Right hindlimb (tissue), 1 donor: ENCODE results near the gene SIGLEC11.
"Not testable (repeated sequence)": the region's sequence is repeated elsewhere in the genome, so short reads cannot be mapped to it uniquely, and the experiment has no call there.

Source experiments
- DNase-seq: peaks from one replicate; pipeline ENCODE4 v3.0.0-alpha.2; 2018

The SIGLEC11 gene

DNA sequence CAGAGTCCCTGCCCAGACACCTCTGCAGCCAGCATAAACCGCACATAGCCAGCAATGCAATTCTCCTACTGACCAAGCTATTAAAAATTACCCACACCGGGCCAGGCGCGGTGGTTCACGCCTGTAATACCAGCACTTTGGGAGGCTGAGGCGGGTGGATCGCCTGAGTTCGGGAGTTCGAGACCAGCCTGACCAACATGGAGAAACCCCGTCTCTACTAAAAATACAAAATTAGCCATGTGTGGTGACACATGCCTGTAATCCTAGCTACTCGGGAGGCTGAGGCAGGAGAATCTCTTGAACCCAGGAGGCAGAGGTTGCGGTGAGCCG, 36.1 kb downstream of the SIGLEC11 start:
- not testable (repeated sequence) for DNase-seq

GRCh38 chr19:49924004-49924880, 36.7 kb downstream of the SIGLEC11 start:
- DNase-seq: no peak

GRCh38 chr19:49923055-49924003, 37.6 kb downstream of the SIGLEC11 start:
- no peak for DNase-seq

GRCh38 chr19:49921871-49922795, 38.8 kb downstream of the SIGLEC11 start:
- DNase-seq: no peak

- no peak for DNase-seq
Observed at GRCh38 chr19:49920624-49921363, 40.2 kb downstream of the SIGLEC11 start.

- no peak for DNase-seq
Observed at GRCh38 chr19:49918089-49918488, 42.9 kb downstream of the SIGLEC11 start.

- no peak for DNase-seq
Observed at GRCh38 chr19:49916839-49917733, 43.9 kb downstream of the SIGLEC11 start.

DNA sequence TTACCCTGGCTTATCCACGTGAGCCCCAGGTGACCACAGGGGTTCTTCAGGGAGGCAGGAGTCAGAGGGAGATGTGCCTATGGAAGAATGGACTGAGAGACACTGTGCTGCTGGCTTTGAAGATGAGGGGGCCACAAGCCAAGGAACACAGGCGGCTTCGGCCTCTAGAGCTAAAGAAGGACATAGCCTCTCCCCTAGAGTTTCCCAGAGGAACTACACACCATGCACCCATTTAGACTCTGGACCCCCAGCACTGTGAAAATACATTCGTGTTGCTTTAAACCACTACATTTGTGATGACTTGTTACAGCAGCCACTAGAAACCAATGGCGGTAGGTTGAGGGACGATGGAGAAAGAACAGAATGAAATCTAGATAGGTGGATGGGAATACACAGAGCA, 45.7 kb downstream of the SIGLEC11 start:
- DNase-seq: no peak

GRCh38 chr19:49913720-49914119, 47.3 kb downstream of the SIGLEC11 start:
- DNase-seq: no peak

DNA sequence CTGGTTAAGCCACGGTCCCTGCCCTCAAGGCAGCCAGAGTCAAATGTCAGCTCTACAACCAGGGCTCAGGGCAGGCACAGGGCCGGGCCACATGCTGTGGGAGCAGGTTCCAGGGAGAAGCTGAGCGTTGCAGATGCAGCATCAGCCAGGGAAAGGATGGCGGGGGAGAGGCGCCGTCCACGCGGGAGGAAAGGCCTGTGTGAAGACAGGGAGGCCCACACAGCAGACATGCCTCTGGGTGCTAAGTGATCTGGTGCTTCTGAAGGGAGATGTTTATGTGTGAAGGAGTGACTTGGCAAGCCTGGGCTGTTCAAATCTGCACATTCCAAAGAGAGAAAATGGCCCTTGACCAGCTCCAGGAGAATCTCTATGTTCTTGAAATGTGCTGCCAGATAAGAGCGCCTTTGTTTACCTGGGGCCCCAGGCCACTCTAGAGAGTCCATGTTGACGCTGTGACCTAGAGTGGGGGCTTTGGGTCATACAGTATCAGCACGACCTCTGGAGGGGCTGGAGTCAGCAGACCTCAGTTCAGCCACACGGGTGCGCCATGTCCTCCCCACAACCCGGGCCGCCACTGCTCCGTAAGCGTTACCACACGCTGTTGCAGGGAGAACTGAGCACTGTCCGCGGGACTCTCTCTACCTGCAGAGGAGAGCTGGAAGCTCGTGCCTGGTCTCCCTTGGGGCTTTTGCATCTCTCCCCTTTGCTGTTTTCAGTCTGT, 47.8 kb downstream of the SIGLEC11 start:
- DNase-seq: no peak

DNA sequence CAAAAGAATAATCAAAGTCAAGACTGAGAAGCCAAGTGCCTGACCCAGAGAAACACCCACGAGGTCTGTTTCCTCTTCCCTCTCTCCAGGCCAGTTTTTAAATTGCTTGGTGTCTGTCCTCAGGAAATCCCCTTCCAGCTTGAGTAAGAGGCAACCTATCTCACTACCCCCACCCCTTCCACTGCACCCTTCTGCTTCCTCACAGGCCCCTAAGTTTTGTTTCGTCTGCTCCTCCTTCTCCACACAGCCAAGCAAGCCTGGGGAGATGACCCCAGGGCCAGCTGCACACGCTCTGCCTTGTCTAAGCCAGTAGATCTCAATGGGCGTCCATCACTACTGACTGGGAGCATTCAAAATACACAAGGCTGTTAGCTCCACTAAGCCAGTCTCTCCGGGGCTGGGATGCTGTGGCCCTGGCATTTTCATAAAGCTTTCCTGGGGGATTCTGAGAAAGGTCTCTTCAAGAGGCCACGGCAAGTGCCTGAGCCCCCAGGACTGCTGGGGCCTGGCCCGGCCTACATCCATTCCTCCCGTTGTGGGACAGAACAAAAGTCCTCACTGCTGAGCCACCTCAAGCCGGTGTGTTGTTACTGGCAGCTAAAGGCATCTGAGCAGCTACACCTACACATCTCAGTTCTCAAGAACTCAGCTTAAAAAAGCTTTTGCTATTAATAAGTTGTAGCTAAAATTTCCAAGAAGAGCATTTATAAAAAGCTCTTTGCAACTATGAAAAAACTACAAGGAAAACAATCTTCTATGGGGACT, 49.4 kb downstream of the SIGLEC11 start:
- no peak for DNase-seq

DNA sequence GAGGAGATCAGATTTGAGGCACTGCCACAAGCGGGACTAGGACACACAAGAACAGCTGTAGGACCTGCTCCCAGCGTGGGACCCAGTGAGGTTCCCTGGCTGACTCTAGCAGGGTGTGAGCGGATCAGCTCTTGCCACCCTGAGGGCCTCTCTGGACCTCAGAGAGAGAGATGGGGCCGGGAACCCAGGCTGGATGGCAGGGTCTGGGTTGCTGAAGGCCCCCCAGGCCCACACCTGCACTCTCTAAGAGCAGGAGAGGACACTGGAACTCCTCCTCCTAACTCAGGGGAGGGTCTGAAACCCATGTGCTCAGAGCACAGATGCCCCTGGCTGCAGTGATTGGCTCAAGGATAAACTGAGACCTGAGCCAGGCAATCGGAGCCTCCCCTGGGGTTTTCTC, 50.8 kb downstream of the SIGLEC11 start:
- DNase-seq: no peak

GRCh38 chr19:49908480-49909420, 52.2 kb downstream of the SIGLEC11 start:
- no peak for DNase-seq

DNA sequence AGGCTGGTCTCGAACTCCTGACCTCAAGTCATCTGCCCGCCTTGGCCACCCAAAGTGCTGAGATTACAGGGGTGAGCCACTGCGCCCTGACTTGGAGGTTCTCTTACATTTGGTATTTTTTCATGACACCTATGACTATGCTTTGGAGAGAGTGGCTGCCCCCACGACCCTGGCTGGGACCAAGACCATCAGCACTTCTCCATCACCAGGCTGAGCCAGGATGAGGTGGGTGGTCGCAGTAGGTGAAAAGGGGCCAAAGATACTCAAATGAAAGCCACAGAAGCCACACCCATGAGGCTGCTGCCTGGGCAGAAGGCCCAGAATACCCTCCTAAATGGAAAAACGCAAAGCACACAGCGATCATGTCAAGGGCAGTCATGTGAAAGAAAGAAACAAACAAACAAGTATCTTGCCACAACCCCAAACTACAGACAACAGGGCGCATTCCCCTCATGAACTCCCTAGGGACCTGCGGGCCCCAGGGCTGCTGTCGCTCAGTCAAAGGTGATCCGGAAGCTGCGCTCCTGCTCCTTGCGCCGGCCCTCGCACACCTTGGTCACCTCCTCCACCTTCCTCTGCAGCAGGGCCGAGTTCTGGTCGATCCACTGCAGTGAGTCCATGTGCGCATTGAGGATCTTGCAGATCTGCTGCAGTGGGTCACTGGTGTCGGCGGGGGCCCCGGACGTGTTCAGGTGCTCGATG, 53.1 kb downstream of the SIGLEC11 start:
- no peak for DNase-seq

- DNase-seq: no peak
Observed at GRCh38 chr19:49906879-49907564, 54.0 kb downstream of the SIGLEC11 start.

GRCh38 chr19:49904136-49904535, 56.8 kb downstream of the SIGLEC11 start:
- DNase-seq: no peak
